ENCODE measurements around the gene BST2. TPM values are rescaled to one million over a fixed set of nuclear protein-coding genes. Genes with fewer than 3 reads are reported as not detected.

Gene BST2
- total and polyA plus RNA-seq, 2 of the 4 experiments (the other 2 are of a cell fraction): 0.18 to 0.92 TPM

DNA sequence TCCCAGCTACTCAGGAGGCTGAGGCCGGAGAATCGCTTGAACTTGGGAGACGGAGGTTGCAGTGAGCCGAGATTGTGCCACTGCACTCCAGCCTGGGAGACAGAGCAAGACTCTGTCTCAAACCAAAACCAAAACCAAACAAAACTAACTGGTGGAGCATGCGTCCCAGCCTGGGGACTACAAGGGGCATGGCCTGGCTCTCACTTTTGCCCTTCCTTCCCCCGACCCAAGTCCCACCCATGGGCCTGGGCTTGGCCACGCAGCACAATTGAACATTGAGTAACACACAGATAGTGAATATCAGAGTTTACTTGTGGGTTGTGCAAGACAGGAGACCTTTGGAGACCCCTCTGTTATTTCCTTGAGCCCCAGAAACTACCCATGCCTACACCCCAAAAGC is 29.8 kb upstream of the BST2 start:
- no peak overlapping the region for H4K5ac ChIP-seq (ENCODE audit: low read depth, low read length)
- H4K8ac ChIP-seq (ENCODE audit: low read depth in 2 of 2, low read length in 2 of 2): no peak overlapping the region
- in situ Hi-C loops (cut with MboI; ENCODE audit: low sequenced_read_pairs) (no loop called here), dilution Hi-C loops (cut with HindIII; ENCODE audit: low sequenced_read_pairs, unreplicated experiment) (no loop called here), intact Hi-C loops (cut with micrococcal nuclease) (no loop called here)
- no peaks in the 10 kb centered on the region for H4K20me1 ChIP-seq (ENCODE audit: insufficient read depth, low read length)
- ChIA-PET POLR2A (ENCODE audit: unreplicated experiment) (no interaction called here), CTCF (interaction anchor here (0.6 kb wide), 1 partner anchor 31 kb away, joined by 3 read pairs; no protein-coding TSS in a partner anchor)
- ATAC-seq (ENCODE audit: low read depth) (no peak), DNase-seq (no peak)
- H3K18ac ChIP-seq (ENCODE audit: low read depth, low read length): no peak overlapping the region
- H3K56ac ChIP-seq (ENCODE audit: extremely low read depth, insufficient read depth, low read length): no peak overlapping the region
- H3K27me3 ChIP-seq (ENCODE audit: control insufficient read depth, insufficient read depth, low read length): no peaks in the 10 kb centered on the region
- H3K4ac ChIP-seq (ENCODE audit: low read depth, low read length): no peak overlapping the region
- H2AK5ac ChIP-seq (ENCODE audit: low read depth, low read length): no peak overlapping the region
- H2BK120ac ChIP-seq (ENCODE audit: low read depth, low read length): no peak overlapping the region
- WGBS, 2 experiments (ENCODE audit: extremely low coverage in 2 of 2, insufficient read length in 1 of 2): no CpG with 5 or more reads among the region's 7 CpGs
- H3K27ac ChIP-seq (ENCODE audit: insufficient read depth, low read length): no peak overlapping the region
- no peak overlapping the region for H3K14ac ChIP-seq (replicated peaks; ENCODE audit: low read depth, low read length)
- H3K23ac ChIP-seq (ENCODE audit: low read depth, low read length): no peak overlapping the region
- TF ChIP-seq SMC3 (IDR thresholded peaks at IDR 0.05; ENCODE audit: low read depth, low read length) (no peak), BHLHE40 (IDR thresholded peaks at IDR 0.05; ENCODE audit: low read depth, low read length) (no peak), POLR2A (IDR thresholded peaks at IDR 0.05; ENCODE audit: low read depth, low read length) (no peak), CTCF (conservative IDR thresholded peaks at IDR 0.05; ENCODE audit: low read depth, low read length) (no peak), MAZ (IDR thresholded peaks at IDR 0.05; ENCODE audit: borderline replicate concordance, low read depth, low read length) (no peak), MAFK (IDR thresholded peaks at IDR 0.05; ENCODE audit: low read depth, low read length) (no peak), NFE2L2 (IDR thresholded peaks at IDR 0.05; ENCODE audit: low read depth, low read length) (no peak), RFX5 (IDR thresholded peaks at IDR 0.05; ENCODE audit: low read depth, low read length) (no peak), RAD21 (IDR thresholded peaks at IDR 0.05; ENCODE audit: low read length) (no peak), MXI1 (IDR thresholded peaks at IDR 0.05; ENCODE audit: borderline replicate concordance, low read depth, low read length) (no peak), CEBPB (IDR thresholded peaks at IDR 0.05; ENCODE audit: low read depth, low read length) (no peak)
- TF ChIP-seq, protein P1, sequence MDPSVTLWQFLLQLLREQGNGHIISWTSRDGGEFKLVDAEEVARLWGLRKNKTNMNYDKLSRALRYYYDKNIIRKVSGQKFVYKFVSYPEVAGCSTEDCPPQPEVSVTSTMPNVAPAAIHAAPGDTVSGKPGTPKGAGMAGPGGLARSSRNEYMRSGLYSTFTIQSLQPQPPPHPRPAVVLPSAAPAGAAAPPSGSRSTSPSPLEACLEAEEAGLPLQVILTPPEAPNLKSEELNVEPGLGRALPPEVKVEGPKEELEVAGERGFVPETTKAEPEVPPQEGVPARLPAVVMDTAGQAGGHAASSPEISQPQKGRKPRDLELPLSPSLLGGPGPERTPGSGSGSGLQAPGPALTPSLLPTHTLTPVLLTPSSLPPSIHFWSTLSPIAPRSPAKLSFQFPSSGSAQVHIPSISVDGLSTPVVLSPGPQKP (IDR thresholded peaks at IDR 0.05; ENCODE audit: borderline replicate concordance, low read depth, low read length): no peak
- TF ChIP-seq, protein P2, sequence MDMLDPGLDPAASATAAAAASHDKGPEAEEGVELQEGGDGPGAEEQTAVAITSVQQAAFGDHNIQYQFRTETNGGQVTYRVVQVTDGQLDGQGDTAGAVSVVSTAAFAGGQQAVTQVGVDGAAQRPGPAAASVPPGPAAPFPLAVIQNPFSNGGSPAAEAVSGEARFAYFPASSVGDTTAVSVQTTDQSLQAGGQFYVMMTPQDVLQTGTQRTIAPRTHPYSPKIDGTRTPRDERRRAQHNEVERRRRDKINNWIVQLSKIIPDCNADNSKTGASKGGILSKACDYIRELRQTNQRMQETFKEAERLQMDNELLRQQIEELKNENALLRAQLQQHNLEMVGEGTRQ (IDR thresholded peaks at IDR 0.05; ENCODE audit: low read depth, low read length): no peak
- H3K9ac ChIP-seq (ENCODE audit: low read depth, low read length): no peak overlapping the region
- H2AK9ac ChIP-seq (replicated peaks; ENCODE audit: low read depth, low read length, poor library complexity): no peak overlapping the region
- no peak overlapping the region for H4K91ac ChIP-seq (ENCODE audit: insufficient read depth, low read depth, low read length)
- H3K79me1 ChIP-seq (ENCODE audit: low read depth in 1 of 2, low read length in 2 of 2): no peaks in the 10 kb centered on the region
- H2AFZ ChIP-seq (replicated peaks; ENCODE audit: low read length, poor library complexity): no peak overlapping the region
- no peak overlapping the region for H3K4me2 ChIP-seq (ENCODE audit: low read depth, low read length)
- BruUV-seq (replicated peaks): no TSS peak
- H3K9me1 ChIP-seq (ENCODE audit: insufficient read depth, low read length): no peaks in the 10 kb centered on the region
- no peak overlapping the region for H2BK5ac ChIP-seq (ENCODE audit: low read depth, low read length, poor library complexity, severe bottlenecking)
- H2BK20ac ChIP-seq (ENCODE audit: low read depth, low read length): no peak overlapping the region
- peaks cover 2% of the 10 kb centered on the region; the same call in 1 of the 2 replicates for H3K9me3 ChIP-seq (ENCODE audit: control insufficient read depth, insufficient read depth, low read length)
- no peaks in the 10 kb centered on the region for H3K4me1 ChIP-seq (ENCODE audit: control insufficient read depth, insufficient read depth, low read length)
- no peaks in the 10 kb centered on the region for H3K36me3 ChIP-seq (ENCODE audit: control insufficient read depth, insufficient read depth, low read length)
- no peak overlapping the region for H3K4me3 ChIP-seq (ENCODE audit: insufficient read depth, low read depth, low read length)
- no peak overlapping the region for H2BK15ac ChIP-seq (ENCODE audit: low read depth, low read length)

Data from IMR-90 (cell line).